GF-D8 (cell line): ENCODE results near the gene CNTNAP5.

ENCODE experiments used
- DNase-seq: peaks from one replicate; lab custom pipeline; 2025; lab: John Stamatoyannopoulos, UW

Gene CNTNAP5

DNA sequence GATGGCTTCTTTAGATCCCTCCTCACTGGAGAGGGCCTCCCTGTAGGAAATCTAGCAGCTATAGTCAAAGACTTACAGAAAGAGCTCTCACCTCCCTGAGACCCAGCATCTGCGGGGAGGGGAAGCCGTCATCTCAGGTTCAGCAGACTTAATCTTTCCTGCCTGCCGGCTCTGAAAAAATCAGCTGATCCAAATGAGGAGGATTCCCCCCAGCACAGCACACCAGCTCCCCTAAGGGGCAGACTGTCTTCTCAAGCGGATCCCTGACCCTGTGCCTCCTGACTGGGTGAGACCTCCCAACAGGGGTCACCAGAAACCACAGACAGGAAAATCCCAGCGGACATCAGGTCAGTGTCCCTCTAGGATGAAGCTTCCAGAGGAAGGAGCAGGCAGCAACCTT is 601.9 kb downstream of the CNTNAP5 start:
- DNase-seq, result no peak

- no peak for DNase-seq
Measured at GRCh38 chr2:124633812-124634211, 608.7 kb downstream of the CNTNAP5 start.

DNA sequence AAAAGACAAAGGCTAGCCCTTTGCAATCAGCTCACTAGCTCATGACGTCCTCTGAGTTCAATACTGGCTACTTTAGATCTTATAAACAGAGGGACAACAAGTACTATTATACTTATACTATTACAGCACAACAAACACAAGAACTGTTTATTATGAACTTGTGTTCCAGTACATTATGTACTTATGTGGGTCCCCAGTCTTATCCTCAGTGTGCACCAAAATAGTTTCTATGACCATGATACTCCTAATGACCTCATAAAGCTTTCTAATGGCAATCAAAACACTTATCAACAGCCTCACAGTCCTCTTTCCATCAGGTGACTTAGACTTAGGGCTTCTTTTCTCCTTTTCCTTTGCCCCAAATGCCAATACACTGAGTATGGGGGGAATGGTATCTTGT is 614.4 kb downstream of the CNTNAP5 start:
- no peak for DNase-seq

DNA sequence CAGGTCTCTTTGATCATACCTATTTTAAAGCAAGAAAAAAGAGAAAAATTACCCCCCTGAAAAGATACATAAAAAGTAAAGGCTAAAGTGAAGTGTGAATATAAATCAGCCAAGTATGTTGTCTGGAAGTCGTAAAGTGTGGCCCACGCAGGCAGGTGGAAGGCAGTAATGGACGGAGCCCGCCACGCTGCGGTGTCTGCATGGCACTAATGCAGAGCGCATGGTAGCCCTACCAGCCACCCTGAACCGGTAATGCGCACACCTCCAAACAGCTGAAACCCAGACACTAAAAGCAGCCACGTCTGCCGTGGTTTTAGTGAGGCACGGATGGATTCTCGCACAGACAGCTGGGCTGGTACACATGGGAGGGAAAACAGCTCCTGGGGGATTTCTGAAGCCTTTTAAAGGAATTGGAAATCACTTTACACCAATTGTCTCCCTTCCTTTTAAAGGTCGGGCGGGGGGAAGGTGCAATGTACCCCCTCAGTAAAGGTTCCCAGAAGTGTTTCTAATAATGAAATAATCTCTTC is 615.2 kb downstream of the CNTNAP5 start:
- no peak for DNase-seq

- DNase-seq, result no peak
Measured at GRCh38 chr2:124646166-124646815, 621.2 kb downstream of the CNTNAP5 start.

GRCh38 chr2:124647245-124647644 is 622.2 kb downstream of the CNTNAP5 start:
- DNase-seq, result no peak

DNA sequence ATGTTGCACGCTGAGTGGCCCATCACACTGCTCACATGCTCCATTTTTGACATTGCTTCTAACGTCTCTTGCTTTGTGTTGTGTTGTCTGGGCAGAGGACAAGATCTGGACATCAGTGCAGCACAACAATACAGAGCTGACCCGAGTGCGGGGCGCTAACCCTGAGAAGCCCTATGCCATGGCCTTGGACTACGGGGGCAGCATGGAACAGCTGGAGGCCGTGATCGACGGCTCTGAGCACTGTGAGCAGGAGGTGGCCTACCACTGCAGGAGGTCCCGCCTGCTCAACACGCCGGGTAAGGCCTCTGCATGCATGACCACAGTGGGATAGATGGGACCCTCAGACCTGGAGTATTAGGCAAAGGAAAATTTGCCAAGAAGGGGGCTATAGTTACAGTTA is 622.6 kb downstream of the CNTNAP5 start:
- DNase-seq, result no peak

GRCh38 chr2:124649001-124649400 is 623.9 kb downstream of the CNTNAP5 start:
- no peak for DNase-seq

- DNase-seq, result no peak
Measured at GRCh38 chr2:124652099-124652498, 627.0 kb downstream of the CNTNAP5 start.

GRCh38 chr2:124658373-124658772 is 633.3 kb downstream of the CNTNAP5 start:
- DNase-seq, result no peak

GRCh38 chr2:124661558-124661957 is 636.5 kb downstream of the CNTNAP5 start:
- no peak for DNase-seq

DNA sequence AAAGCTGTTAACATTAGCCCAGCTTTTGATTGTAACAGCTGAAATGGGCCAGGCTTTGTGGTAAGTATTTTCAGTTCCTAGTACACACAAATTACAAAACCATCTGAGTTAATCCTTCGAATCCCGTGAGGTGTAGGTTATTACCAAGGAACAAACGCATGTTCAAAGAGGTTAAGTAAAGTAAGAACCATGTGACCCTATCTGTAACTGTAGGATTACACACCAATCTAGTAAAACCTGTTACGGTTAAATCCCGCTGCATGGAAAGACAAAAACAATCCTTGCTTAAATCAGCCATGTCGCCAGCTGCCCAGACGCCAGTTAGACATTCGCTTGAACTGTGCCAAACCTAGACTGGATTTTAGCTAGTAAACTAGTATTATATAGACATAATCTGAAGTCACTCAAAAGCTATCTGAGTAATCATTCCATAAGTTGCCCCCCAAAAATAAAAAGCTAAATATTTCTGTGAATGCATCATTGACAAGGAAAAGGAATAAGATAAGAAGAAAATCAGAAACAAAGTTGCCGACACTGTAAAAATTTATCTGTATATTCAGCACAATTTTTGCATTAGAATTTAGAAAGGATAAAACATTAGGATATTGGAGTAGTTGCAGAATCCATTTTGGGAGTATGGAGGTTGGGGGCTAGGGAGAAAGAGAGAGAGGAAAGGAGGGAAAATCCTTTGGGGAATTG is 638.0 kb downstream of the CNTNAP5 start:
- DNase-seq, result no peak

- DNase-seq, result no peak
Measured at GRCh38 chr2:124663645-124663997, 638.5 kb downstream of the CNTNAP5 start.

GRCh38 chr2:124664363-124664762 is 639.3 kb downstream of the CNTNAP5 start:
- DNase-seq, result no peak

- DNase-seq, result no peak
Measured at GRCh38 chr2:124666976-124667375, 641.9 kb downstream of the CNTNAP5 start.

DNA sequence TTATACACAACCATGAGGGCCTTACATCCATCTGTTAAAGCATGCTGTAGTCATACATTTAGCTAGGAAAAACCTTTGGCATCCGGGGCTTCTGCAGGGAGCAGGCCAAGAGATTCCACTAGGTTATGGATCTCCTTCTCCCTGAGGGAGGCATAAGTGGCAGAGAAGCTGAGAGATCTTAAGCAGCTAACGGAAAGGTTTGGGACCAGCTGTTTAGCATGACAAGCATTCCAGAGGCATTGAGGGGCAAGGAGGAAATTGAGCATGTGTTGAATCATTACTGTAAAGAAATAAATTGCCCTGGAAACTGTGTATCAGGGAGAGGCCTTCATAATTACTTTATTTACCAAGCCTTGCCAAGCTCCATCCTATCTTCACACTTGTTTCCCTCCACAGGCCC is 643.1 kb downstream of the CNTNAP5 start:
- DNase-seq, result no peak

- DNase-seq, result no peak
Measured at GRCh38 chr2:124670187-124670586, 645.1 kb downstream of the CNTNAP5 start.

- DNase-seq, result no peak
Measured at GRCh38 chr2:124678043-124678442, 653.0 kb downstream of the CNTNAP5 start.

GRCh38 chr2:124683536-124684428 is 658.7 kb downstream of the CNTNAP5 start:
- DNase-seq, result no peak

- no peak for DNase-seq
Measured at GRCh38 chr2:124689348-124689747, 664.3 kb downstream of the CNTNAP5 start.

GRCh38 chr2:124692216-124692615 is 667.1 kb downstream of the CNTNAP5 start:
- DNase-seq, result no peak

DNA sequence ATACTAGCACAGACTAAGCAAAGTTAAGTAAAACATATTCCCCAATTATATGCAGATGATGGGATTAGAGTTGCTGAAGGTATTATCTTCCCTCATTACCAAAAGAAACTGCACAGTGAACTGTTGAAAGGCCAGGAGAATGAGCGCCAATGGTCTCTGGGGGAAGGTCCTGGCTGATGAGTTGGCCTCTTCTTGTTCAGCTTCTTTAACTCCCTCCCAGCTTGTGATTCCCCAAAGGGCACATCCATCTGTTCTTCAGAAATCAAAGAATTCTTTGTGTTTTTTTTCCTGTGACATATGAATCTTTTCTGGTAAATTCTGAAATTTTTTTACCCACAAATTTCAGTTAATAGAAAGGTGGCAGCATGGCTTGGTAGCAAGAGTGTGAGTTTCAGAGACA is 667.6 kb downstream of the CNTNAP5 start:
- no peak for DNase-seq

GRCh38 chr2:124693156-124693555 is 668.1 kb downstream of the CNTNAP5 start:
- DNase-seq, result no peak
